NCI-H2196 (cell line): ENCODE measurements around the gene ZNF71.
"Not testable (repeated sequence)": the region's sequence is repeated elsewhere in the genome, so short reads cannot be mapped to it uniquely, and the experiment has no call there.

Experiments used
- DNase-seq: peaks from one replicate; lab custom pipeline; 2025; ENCODE audit not compliant: unreplicated experiment; lab: John Stamatoyannopoulos, UW

ZNF71 gene

DNA sequence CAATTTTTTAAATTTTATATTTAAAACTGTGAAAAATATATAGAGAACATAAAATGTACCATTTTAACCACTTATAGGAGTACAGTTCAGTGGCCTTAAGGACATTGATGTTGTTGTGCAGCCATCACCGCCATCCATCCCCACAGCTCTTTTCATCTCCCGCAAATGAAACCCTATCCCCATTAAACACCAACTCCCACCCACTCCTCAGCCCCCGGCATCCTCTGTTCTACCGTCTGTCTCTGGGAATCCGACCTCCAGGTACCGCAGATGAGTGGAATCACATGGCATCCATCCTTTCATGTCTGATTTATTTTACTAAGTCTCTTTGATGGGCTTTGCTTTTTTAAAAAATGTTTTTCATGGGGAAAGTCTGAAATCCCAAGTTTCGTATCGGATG, 24.0 kb downstream of the ZNF71 start:
- no peak for DNase-seq

DNA sequence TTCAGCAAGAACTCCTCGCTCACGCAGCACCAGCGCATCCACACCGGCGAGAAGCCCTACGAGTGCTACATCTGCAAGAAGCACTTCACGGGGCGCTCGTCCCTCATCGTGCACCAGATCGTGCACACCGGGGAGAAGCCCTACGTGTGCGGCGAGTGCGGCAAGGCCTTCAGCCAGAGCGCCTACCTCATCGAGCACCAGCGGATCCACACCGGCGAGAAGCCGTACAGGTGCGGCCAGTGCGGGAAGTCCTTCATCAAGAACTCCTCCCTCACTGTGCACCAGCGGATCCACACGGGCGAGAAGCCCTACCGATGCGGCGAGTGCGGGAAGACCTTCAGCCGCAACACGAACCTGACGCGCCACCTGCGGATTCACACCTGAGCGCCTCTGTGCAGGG, 27.3 kb downstream of the ZNF71 start:
- DNase-seq, result no peak

DNA sequence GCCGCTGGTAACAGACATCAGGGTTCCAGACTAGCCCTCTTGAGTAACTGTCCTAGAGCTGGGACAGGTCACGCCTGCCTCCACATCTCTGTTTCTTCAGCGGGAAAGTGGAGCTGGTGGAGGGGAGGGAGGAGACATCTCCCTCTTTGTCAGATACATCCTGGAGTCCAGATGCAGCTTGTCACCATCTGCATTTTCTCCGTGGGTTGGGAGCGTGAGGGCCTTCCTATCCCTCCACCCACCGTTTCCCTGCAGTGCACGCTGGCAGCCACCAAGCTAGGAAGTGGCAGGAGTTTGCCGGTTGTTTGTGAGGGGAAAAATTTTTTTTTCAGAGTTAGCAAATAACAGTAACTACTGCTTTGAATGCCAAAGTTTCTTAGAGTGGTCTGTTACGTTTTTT, 27.9 kb downstream of the ZNF71 start:
- no peak for DNase-seq

DNA sequence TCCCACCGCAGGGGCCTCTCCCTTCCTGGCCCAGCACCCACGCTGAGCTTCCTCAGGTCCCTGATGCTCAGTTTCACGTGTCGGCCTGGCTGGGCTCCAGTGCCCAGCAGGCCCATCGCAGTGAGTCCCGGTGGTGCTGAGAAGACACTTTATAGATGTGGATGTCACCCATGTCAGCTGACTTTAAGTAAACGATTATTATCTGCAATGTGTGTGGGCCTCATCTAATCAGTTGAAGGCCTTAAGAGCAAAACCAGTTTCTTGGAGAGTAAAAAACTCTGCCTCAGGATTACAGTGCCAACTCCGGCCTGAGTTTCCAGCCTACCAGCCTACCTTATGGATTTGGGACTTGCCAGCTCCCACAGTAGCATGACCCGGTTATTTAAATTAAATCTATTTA, 30.6 kb downstream of the ZNF71 start:
- no peak for DNase-seq

DNA sequence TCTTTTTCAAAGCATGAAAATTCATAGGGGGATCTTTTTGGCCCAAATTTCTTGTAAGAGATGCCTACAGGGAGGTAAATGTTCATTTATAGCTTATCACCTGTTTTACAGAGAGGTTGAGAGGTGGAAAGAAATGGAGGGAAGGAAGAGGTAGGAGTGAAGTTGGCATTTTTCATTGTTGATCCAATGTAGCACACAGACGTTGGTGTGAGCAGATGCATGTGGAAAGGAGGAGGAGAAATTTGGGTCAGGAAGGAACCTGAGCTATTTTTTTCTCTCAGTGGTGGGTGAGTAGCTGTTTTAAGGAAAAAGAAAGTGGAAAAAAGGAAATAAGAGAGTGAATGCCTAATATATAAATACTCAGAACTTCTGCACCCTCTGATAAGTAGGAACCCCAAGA, 37.9 kb downstream of the ZNF71 start:
- DNase-seq, result no peak

DNA sequence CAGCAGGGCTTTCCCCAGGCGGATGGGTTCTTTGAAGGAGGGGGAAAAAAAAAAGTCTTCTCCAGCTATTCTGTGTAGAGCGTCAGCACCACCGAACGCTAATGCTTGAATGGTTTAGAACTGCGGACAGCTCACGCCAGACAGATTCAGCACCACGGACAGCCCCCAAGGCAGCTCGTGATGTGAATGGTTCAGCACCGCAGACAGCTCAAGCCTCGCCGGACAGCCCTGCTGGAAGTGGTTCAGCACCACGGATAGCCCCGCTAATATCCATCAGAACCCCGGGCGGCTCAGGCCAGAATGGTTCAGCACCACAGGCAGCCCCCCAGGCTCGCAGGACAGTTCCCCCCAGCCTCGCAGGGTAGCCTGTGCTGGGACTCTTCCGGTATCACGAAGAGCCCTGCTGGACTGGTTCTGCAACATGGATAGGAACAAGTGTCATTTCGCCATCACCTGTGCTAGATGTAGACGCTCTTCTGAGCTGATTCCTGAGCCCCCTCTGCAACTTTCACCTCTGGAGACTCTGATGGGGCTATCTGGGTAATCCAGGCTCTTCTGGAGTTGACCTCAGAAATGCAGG, 43.0 kb downstream of the ZNF71 start:
- DNase-seq, result no peak

DNA sequence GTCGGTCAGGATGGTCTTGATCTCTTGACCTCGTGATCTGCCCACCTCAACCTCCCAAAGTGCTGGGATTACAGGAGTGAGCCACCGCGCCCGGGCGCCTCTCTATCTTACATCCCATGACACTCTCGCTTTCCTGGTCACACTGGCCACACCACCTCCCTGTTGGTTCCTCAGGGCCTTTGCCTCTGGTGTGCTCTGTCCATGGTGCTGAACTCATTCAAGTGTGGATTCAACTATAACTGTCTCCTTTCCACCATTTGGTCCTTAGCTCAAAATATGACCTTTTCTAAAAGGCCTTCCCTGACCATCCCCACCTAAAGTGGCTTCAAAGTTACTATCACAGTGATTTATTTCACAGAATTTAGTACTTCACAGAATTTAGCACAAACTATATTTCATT, 44.1 kb downstream of the ZNF71 start:
- DNase-seq, result no peak

DNA sequence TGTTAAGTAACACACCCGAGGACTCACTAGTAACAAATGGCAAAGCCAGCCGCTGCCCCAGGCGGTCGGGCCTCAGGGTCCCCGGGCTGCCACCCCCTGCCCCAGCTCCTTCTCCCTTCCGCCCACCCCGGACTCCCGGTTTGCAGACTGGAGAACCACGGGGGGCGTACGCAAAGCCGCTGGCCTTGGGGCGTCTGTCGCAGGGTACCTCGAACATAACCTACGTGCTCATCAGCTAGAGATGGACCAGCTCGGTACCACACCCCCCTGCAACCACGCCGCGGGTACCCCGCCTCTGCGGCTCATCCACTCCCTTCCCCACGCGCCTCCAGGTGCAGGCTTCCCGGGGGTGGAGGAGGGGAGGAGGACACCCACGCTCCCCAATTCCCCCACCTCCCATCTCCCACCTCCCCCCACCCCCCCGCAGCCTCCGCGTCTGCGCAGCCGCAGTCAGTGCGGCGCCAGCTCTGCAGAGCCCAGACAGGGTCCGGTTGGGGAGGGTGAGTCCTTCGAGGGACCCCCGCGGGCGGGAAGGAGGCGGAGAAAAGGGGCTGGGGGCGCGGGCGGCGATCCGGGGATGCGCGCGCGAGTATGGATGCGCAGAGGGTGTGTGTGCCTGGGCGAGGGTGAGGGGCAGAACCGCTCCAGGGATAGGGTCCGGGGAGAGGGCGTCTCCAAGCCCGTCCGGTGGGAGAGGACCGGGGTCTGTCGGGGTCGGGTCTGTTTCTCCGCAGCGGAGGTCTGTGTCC, 47.8 kb downstream of the ZNF71 start, which contains the start of gene SMIM17:
SMIM17 (plus strand) TSS at position 449 of the 749 bp plus-strand sequence. CDS start 2,509 bp downstream, outside the sequence.
- no peak for DNase-seq

DNA sequence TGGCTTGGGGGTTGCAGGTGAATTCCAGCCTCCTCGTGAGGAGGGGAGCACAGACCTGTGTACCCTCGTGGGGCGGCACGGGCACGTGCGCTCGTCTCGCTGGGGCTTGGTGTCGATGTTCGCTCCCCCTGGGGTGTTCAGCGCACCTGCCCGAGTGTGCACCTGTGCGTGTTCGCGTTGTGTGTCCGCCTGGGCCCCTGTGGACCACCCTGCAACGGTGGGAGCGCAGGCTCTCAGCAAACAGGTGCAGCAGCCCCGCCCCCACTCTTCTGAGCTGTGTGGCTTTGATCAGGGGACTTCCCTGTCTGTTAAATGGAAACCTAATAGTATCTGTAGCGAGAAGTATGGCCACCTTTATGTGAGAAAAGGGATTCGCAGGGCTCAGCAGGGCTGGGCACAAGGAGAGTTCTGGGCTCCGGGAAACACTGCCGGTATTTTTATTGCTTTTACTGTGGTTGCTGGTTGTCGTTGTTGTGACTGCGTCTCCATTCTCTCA, 48.4 kb downstream of the ZNF71 start:
- DNase-seq, result no peak

DNA sequence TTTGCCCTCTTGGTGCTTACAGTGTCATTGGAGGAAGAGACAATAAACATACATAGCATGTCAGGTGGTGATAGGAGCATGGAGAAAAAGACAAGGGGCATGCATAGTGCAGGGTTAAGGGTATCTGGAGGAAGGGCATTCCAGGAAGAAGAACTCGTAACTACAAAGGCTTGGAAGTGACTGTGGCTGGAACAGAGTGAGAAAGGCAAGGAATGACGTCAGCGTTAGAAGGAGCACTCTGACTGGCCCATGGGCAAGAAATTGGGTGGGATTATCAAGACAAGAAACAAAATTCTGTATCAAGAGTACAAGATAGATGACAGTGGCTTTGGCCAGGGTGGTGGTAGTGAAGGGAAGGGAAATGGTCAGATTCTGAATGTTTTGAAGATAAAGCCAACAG, 59.0 kb downstream of the ZNF71 start:
- DNase-seq, result no peak

DNA sequence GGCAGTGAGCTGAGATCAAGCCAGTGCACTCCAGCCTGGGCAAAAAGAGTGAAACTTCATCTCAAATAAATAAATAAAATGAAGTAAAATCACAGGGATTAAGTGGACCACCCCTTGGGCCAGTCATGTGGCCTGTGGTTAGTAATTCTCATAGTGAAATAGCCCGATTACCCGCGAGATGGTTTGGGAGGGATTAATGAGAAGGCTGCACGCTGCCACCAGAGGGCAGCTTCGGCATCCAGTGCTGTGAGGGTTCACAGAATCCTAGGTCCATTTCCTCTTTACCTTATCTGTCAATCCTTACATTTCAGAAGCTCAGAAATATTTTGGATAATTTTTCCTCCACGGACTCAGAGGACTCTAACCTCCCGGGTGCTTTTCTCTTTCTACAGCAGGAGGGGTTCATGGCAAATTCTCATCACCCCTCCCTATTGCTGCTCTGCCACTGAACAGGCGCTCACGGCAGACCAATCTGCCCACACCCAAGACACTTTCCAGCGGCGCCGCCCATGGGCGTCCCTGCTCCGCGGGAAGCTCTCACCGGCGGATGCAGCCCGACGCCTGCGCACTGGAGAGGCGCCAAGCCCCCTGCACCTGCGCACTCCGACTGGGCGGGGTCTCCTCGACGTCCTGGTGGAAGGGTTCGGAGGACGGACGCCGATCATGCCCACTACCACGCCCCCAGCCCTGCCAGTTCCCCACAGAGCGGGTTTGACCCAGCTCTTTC, 65.4 kb downstream of the ZNF71 start:
- DNase-seq, result no peak

DNA sequence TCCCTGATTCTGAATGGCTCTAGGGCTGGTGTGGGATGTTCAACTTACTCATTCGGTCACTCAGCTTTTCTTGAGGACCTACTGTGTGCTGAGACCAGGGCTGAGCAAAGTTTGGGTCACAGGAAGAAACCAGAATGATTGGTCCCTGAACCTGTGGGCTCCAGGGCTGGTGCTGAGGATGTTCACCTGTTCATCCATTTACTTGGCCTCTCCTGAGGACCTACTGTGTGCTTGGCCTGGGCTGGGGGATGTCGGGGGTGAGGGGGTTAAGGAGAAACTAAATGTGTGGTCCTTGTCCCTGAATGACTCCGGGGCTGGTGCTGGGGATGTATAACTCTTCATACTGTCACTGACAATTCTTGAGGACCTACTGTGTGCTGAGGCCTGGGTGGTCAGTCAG, 66.1 kb downstream of the ZNF71 start:
- no peak for DNase-seq

DNA sequence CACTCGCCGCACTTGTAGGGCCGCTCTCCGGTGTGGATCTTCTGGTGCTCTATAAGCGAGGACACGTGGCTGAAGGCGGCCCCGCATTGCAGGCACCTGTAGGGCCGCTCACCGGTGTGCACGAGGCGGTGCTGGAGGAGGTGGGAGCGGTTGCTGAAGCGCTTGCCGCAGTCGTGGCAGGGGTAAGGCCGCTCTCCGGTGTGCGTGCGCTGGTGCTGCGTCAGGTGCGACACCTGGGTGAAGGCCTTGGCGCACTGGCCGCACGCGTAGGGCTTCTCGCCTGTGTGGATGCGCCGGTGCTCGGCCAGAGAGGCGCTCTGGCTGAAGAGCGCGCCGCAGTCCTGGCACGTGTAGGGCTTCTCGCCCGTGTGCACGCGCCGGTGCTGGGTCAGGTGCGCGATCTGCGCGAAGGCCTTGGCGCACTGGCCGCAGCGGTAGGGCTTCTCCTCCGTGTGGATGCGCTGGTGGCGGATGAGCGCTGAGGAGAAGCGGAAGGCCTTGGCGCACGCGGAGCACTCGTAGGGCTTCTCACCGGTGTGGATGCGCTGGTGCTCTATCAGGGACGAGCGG, 68.9 kb downstream of the ZNF71 start:
- no peak for DNase-seq

DNA sequence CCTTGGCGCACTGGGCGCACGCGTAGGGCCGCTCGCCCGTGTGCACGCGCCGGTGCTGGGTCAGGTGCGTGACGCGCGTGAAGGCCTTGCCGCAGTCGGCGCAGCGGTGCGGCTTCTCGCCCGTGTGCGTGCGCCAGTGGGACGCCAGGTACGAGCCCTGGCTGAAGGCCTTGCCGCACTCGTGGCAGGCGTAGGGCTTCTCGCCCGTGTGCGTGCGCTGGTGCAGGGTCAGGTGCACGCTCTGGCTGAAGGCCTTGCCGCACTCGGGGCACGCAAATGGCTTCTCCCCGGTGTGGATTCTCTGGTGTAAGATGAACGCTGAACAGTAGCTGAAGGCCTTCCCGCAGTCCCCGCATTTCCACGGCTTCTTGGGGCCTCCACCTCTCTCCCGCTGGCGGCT, 69.4 kb downstream of the ZNF71 start:
- DNase-seq, result no peak

DNA sequence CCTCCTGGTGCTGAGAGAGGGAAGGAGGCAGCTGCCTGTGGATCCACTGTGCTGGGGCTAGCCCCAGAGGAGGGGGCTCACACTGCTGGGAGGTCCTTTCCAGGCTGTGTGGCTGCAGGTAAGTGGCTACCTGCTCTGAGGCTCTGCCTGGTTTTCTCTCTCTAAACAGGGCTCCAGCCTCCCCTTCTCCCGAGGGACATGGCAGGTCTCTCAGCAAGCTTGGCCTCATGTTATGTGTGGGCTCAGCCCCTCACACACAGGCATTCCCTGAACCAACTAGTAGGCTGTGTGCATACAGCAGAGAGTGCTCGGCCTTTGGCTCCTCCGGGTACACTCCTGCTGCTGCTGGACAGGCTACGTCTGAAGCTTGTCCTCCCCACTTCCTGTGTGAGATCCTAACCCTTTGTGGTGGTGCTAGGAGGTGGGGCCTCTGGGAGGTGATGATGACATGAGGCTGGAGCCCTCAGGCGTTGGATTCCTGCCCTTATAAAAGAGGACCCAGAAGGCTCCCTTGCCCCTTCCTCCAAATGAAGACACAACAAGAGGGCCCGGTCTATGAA, 72.3 kb downstream of the ZNF71 start:
- no peak for DNase-seq

DNA sequence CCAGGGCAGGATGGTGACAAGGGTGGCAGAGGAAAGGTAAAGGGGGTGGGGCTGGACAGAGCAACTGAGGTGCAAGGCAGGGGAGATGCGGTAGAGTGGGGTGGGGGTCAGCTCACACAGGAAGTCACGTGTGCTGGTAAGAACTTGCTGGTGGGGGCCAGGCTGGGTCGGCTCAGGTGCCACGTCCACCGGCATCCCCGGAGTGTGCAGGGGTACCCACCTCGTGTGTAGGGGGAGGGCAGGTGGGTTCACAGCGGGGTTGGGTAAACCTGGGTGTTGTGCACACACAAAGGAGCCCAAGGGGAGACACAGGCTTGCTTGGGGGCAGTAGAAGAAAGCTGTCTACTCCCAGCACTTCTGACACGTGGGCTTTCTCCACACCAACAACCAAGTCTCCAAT, 73.6 kb downstream of the ZNF71 start:
- no peak for DNase-seq

DNA sequence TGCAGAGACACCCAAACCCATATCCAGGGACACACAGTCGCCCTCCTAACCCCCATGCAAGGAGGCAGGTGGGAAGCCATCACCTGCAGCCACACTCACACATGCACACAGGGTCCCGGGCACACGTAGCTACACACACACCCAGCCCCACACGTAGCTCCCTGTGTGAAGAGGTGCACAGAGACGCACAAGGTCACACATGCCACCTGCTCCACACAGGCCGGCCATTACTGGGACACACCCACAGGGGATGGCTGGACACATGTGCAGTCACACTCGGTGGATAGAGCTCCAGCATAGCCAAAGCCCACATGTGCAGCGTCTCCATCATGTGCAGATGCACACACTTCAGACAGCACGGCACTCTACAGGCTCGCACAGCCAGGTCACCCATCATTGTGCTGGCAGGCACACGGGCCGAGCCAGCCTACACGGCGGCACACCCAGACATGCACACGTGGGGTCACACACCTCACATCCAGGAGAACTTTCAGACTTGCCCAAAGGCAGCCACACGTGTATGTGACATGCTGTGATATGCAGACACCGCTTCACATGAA, 75.4 kb downstream of the ZNF71 start:
- no peak for DNase-seq

DNA sequence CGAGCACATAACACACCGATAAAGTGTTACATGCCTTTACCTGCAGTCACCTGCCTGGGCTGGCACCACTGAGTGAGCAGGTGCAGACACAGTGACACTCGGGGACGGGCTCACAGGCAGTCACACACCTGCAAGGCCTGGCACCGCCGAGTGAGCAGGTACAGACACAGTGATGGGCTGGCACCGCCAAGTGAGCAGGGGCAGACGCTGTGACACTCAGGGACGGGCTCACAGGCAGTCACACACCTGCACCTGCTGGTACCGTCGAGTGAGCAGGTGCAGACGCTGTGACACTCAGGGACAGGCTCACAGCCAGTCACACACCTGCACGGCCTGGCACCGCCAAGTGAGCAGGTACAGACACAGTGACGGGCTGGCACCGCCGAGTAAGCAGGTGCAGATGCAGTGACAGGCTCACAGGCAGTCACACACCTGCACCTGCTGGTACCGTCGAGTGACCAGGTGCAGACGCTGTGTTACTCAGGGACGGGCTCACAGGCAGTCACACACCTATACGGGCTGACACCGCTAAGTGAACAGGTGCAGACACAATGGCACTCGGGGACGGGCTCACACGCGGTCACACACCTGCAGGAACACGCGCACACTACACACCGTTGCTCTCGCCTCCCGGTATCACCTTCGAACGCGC, 76.0 kb downstream of the ZNF71 start:
- DNase-seq, result no peak

DNA sequence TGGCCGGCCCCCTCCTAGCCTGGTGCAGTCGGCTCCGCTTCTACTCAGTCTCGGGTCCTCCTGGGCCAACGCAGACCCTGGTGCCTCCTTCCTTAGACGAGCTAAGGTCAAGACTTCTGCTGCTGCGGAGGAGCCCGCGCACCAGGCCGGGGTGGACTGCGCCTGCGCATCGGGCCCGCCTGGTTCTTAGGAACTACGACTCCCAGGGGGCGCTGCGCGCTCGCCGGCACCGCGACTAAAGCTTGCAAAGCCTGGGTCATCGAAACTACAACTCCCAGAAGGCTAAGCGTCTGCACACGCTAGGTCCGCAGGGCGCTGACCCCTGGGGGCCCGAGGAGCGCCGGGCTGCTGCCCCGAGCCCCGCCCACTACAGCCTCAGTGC, 76.5 kb downstream of the ZNF71 start, which contains the start of gene ZNF835:
ZNF835 (minus strand) TSS at position 145 of the 382 bp plus-strand sequence. CDS start 6,559 bp downstream, outside the sequence.
- DNase-seq, result no peak

DNA sequence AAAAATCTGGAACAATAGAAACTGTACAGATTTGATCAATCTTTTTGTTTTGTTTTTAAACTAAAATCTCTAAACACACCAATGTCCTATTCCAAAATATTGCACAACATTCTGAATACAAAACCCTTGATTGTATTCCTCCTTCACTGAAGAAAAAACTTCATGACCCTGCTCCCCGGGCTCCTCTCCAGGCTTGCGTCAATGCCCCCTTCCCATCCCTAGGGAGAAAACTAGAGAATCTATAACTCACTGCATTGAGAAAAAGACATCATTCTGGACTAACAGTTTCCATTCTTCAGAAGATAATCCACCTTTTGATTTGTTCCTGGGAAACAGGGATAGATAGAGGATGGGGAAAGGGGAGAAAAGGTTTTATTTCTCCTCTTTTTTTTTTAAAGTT, 77.5 kb downstream of the ZNF71 start:
- not testable (repeated sequence) for DNase-seq
